B cell (primary cell): ENCODE data around the gene ANKRD13D.

Experiments used
- CTCF ChIP-seq: fragments of 200-600 bp; IDR thresholded peaks from one replicate; pipeline ENCODE4 v1.8.0; 2022; ENCODE audit warnings: antibody characterized with exemption, mild to moderate bottlenecking
- EZH2 ChIP-seq: IDR thresholded peaks from 2 replicates; pipeline ENCODE4 v1.6.1; 2012; ENCODE audit warnings: borderline replicate concordance, low read depth, mild to moderate bottlenecking, moderate library complexity, low read length; ENCODE audit not compliant: insufficient read depth, poor library complexity, severe bottlenecking

GRCh38 chr11:67349457-67349856 is 60.4 kb downstream of the ANKRD13D start:
- TF ChIP-seq CTCF (no peak), EZH2 (no peak)
